K562 (cell line): ENCODE data around the gene SFXN3. TPM values are rescaled to one million over a fixed set of nuclear protein-coding genes. Genes with fewer than 3 reads are reported as not detected.

ENCODE experiments used
- ATAC-seq: fragments of 200-7000 bp; cut with Tn5 transposase; 3 replicates; pipeline ENCODE4 v1.9.1; 2020; ENCODE audit warnings: moderate library complexity
- BruUV-seq: library from RNA; stranded (reverse); fragments of 400-500 nt; replicated peaks from 2 replicates; lab custom pipeline; 2021; lab: Mats Ljungman, UMichigan
- CTCF ChIA-PET: fragments of 300-600 bp; formaldehyde crosslinking; extraction: SDS; loops from one replicate; lab custom pipeline; 2021; ENCODE audit warnings: low intra/inter-chr PET ratio; lab: Yijun Ruan, JAX
- POLR2A ChIA-PET: fragments of 300-600, 350-650 bp; sonication (Branson Sonifier 250); formaldehyde crosslinking; extraction: SDS; loops from one replicate; lab custom pipeline; 2021; ENCODE audit warnings: antibody characterized with exemption, inconsistent platforms; lab: Yijun Ruan, JAX
- DNase-seq, 4 experiments: peaks; one replicate each; pipeline versions ENCODE4 v3.0.0 to v3.0.0-alpha.2; 2011 to 2018; ENCODE audit warnings: low spot score in 3 of 4, mixed read lengths in 3 of 4; ENCODE audit errors: extremely low read depth in 1 of 4
- FAIRE-seq: peaks from 2 replicates; lab custom pipeline; 2011; peaks lifted over from hg19 to GRCh38; lab: Jason Lieb, UNC
- H2AFZ ChIP-seq: 2 replicates; pipeline ENCODE4 v1.6.0; 2011; ENCODE audit warnings: low read depth, low read length, control low read depth, inconsistent platforms
- H3K27ac ChIP-seq: fragments of 200-600 bp; 3 replicates; pipeline ENCODE4 v1.8.0; 2011; ENCODE audit warnings: low read depth, mild to moderate bottlenecking, control low read depth, inconsistent platforms, low read length, moderate library complexity, mixed read lengths; ENCODE audit errors: extremely low read depth
- H3K27me3 ChIP-seq, 2 experiments: fragments of 300-600 bp in 1 of 2; 2 replicates in 1 of 2; 3 replicates in 1 of 2; pipeline versions ENCODE4 v1.6.0 to v1.8.0; 2011; ENCODE audit warnings: inconsistent platforms in 2 of 2, low read length in 2 of 2, mild to moderate bottlenecking in 1 of 2, mixed read lengths in 1 of 2, moderate library complexity in 1 of 2; ENCODE audit not compliant: control insufficient read depth in 2 of 2, insufficient read depth in 2 of 2
- H3K36me3 ChIP-seq: fragments of 300-600 bp; 3 replicates; pipeline ENCODE4 v1.8.0; 2011; ENCODE audit warnings: mild to moderate bottlenecking, low read length, inconsistent platforms; ENCODE audit not compliant: control insufficient read depth, insufficient read depth
- H3K4me1 ChIP-seq, 2 experiments: fragments of 200-600 bp in 1 of 2; replicated peaks in 1 of 2; 2 replicates in 1 of 2; 3 replicates in 1 of 2; pipeline versions ENCODE4 v1.5.1 to v1.8.0; 2011; ENCODE audit warnings: inconsistent platforms in 2 of 2, low read length in 2 of 2, mild to moderate bottlenecking in 1 of 2, mixed read lengths in 1 of 2, moderate library complexity in 1 of 2; ENCODE audit not compliant: control insufficient read depth in 2 of 2, insufficient read depth in 2 of 2
- H3K4me2 ChIP-seq: 2 replicates; pipeline ENCODE4 v1.6.1; 2011; ENCODE audit warnings: low read length, control low read depth, inconsistent platforms, mixed read lengths; ENCODE audit not compliant: insufficient read depth
- H3K4me3 ChIP-seq: fragments of 200-600 bp; sonication (generic), shearing (Covaris generic); 2 replicates; pipeline ENCODE4 v1.5.1; 2016; ENCODE audit warnings: control low read depth, inconsistent platforms
- H3K79me2 ChIP-seq: fragments of 200-600 bp; 3 replicates; pipeline ENCODE4 v1.8.0; 2011; ENCODE audit warnings: low read length, inconsistent platforms; ENCODE audit not compliant: control insufficient read depth, insufficient read depth
- H3K9ac ChIP-seq, 2 experiments: 2 replicates each; pipeline versions ENCODE4 v1.6.0 to v1.6.1; 2011; ENCODE audit warnings: low read depth in 2 of 2, low read length in 2 of 2, control low read depth in 1 of 2, inconsistent platforms in 1 of 2, mild to moderate bottlenecking in 1 of 2, mixed read lengths in 1 of 2; ENCODE audit not compliant: insufficient read depth in 1 of 2
- H3K9me1 ChIP-seq: one replicate; pipeline ENCODE4 v1.6.0; 2011; ENCODE audit warnings: inconsistent platforms, mild to moderate bottlenecking, low read length, moderate library complexity; ENCODE audit not compliant: control insufficient read depth, insufficient read depth
- H3K9me3 ChIP-seq: replicated peaks from 2 replicates; pipeline ENCODE4 v1.5.1; 2011; ENCODE audit warnings: low read depth, low read length, inconsistent platforms; ENCODE audit not compliant: control insufficient read depth, insufficient read depth
- H4K20me1 ChIP-seq: replicated peaks from 2 replicates; pipeline ENCODE4 v1.6.1; 2011; ENCODE audit warnings: low read length, inconsistent platforms, mixed read lengths; ENCODE audit not compliant: control insufficient read depth, insufficient read depth
- ILK ChIP-seq: fragments of 450-650 bp; IDR thresholded peaks from 2 replicates; pipeline ENCODE4 v1.6.1; 2016; ENCODE audit warnings: missing genetic modification characterization, low read depth, mild to moderate bottlenecking, missing compliant biosample characterization, moderate library complexity, borderline replicate concordance
- RBM39 ChIP-seq: fragments of 200-400 bp; formaldehyde crosslinking; optimal IDR thresholded peaks from 2 replicates; pipeline ENCODE3; 2018; ENCODE audit warnings: low read depth, low read length
- ZBTB40 ChIP-seq, 2 experiments: fragments of 450-650 bp in 1 of 2; sonication (generic) in 1 of 2; formaldehyde crosslinking in 1 of 2; IDR thresholded peaks; 2 replicates each; pipeline versions ENCODE4 v1.7.1 to v1.9.0; 2016 to 2022; ENCODE audit warnings: inconsistent platforms in 1 of 2, mild to moderate bottlenecking in 1 of 2, missing genetic modification reagents in 1 of 2
- ZNF121 ChIP-seq: sonication (generic); formaldehyde crosslinking; conservative IDR thresholded peaks from 2 replicates; pipeline ENCODE4 v1.8.0; 2022; ENCODE audit warnings: missing genetic modification reagents
- WGBS: fragments of 100-300 bp; shearing (Covaris generic); methylation state at CpG from one replicate; pipeline ENCODE4 v1.1.6; 2016; ENCODE audit warnings: low coverage, mixed read lengths; ENCODE audit not compliant: insufficient coverage; ENCODE audit errors: missing lambda C conversion rate; 5-methylcytosine and 5-hydroxymethylcytosine counted together
- in situ Hi-C: fragments of 300-500 bp; cut with MboI; formaldehyde crosslinking; loops from 4 replicates; pipeline ENCODE4 v1.15.0; 2018; ENCODE audit warnings: inconsistent platforms, mixed read lengths
- intact Hi-C: fragments of 100-400 bp; cut with micrococcal nuclease; formaldehyde crosslinking; loops from 2 replicates; pipeline ENCODE4 v1.14.2; 2022
- polyA plus RNA-seq, 8 experiments: library from polyadenylated mRNA; depleted of rRNA in 4 of 8; stranded (reverse) in 5 of 8; unstranded in 3 of 8; fragments of >200 nt; fragmentation: Nextera tagmentation in 2 of 8; fragmentation: Illumina TruSeq in 1 of 8; extraction: Ambion mirVana in 2 of 8; extraction: Trizol in 1 of 8; gene quantifications; 2 replicates each; pipeline versions ENCODE4 v1.2.1 to v1.2.3, GENCODE V29; 2011 to 2014; ENCODE audit warnings: inconsistent platforms in 1 of 8, missing spikeins in 1 of 8
- total RNA-seq, 7 experiments: library from RNA; depleted of rRNA in 6 of 7; stranded (reverse); fragments of >200 nt in 6 of 7; fragmentation: Illumina TruSeq in 2 of 7; extraction: Trizol in 2 of 7; gene quantifications; 2 replicates each; pipeline versions ENCODE4 v1.2.1 to v1.2.3, GENCODE V29; 2011 to 2021; ENCODE audit warnings: low replicate concordance in 1 of 7

SFXN3 gene
- total and polyA plus RNA-seq, 9 of the 15 experiments (the other 6 are each of a cell fraction or from before 2014, with no cell fraction given), result 0.24 to 4.6 (median 0.86) TPM

GRCh38 chr10:101021692-101022251, 9.3 kb upstream of the SFXN3 start (continued):
- TF ChIP-seq ILK (tag), result no peak
- TF ChIP-seq, all 486 proteins: peak for 0

GRCh38 chr10:101022967-101023705, 7.9 kb upstream of the SFXN3 start:
- Histone ChIP-seq H3K9ac (no peak overlapping the region), H2AFZ (no peak overlapping the region), H3K27ac (no peak overlapping the region), H3K9me3 (no peaks in the 10 kb centered on the region), H3K4me1 (peaks cover 0 to 10% of the 10 kb centered on the region in 2 experiments; a peak in 3 of 5 replicates), H3K4me3 (no peak overlapping the region), H3K36me3 (no peaks in the 10 kb centered on the region), H3K9me1 (no peaks in the 10 kb centered on the region), H3K27me3 (peaks cover 0 to 2% of the 10 kb centered on the region in 2 experiments; a peak in 1 of 5 replicates), H3K79me2 (no peaks in the 10 kb centered on the region), H3K4me2 (no peak overlapping the region), H4K20me1 (no peaks in the 10 kb centered on the region)
- POLR2A ChIA-PET, result no interaction called here
- ATAC-seq (no peak), DNase-seq (no peak), FAIRE-seq (no peak)
- in situ Hi-C loops (no loop called here), intact Hi-C loops (no loop called here)
- CTCF ChIA-PET, result no interaction called here
- BruUV-seq, result no TSS peak
- no peak for TF ChIP-seq RBM39
- peak; percentile 68 for TF ChIP-seq ZNF121 (CRISPR knock-in tag)
- no peak for TF ChIP-seq ZBTB40 (IDR thresholded peaks at IDR 0.05)
- TF ChIP-seq ZBTB40 (CRISPR knock-in tag; IDR thresholded peaks at IDR 0.05), result no peak
- 24% methylated on average over 6 of the region's 15 CpGs for WGBS
